Left lung (tissue), 10 donors: ENCODE measurements around the gene DSCAML1. TPM values are rescaled to one million over a fixed set of nuclear protein-coding genes. Genes with fewer than 3 reads are reported as not detected.

Source experiments
- ATAC-seq: fragments of 200-7000 bp; cut with Tn5 transposase; one replicate; pipeline ENCODE4 v1.9.1; 2020; ENCODE audit warnings: moderate library complexity
- DNase-seq, 4 donors: peaks; one replicate each; pipeline ENCODE4 v3.0.0-alpha.2; 2013 to 2020
- H3K27ac ChIP-seq, 2 donors: fragments of 200-600 bp; sonication (generic) in 1 of 2; one replicate each; pipeline versions ENCODE4 v1.5.0 to v1.8.0; 2020 to 2021
- H3K27me3 ChIP-seq, 2 donors: fragments of 200-600 bp; sonication (generic) in 1 of 2; one replicate each; pipeline versions ENCODE4 v1.5.0 to v1.8.0; 2020 to 2021
- H3K36me3 ChIP-seq, 2 donors: fragments of 200-600 bp; sonication (generic) in 1 of 2; one replicate each; pipeline versions ENCODE4 v1.5.0 to v1.8.0; 2020 to 2021
- H3K4me1 ChIP-seq, 2 donors: fragments of 200-600 bp; one replicate each; pipeline ENCODE4 v1.8.0; 2021
- H3K4me3 ChIP-seq, 2 donors: fragments of 200-600 bp; sonication (generic) in 1 of 2; one replicate each; pipeline versions ENCODE4 v1.5.0 to v1.8.0; 2020 to 2021; ENCODE audit warnings: mild to moderate bottlenecking in 1 of 2
- H3K9me3 ChIP-seq, 2 donors: fragments of 200-600 bp; sonication (generic) in 1 of 2; one replicate each; pipeline versions ENCODE4 v1.5.0 to v1.8.0; 2020 to 2021
- intact Hi-C, 2 donors: fragments of 100-400 bp; cut with DNase I; formaldehyde crosslinking; loops; one replicate each; pipeline versions ENCODE4 v1.11.2 to v1.14.2; 2022
- polyA plus RNA-seq, 6 donors: library from polyadenylated mRNA; unstranded; fragments of 120-200 nt; gene quantifications; one replicate each; pipeline ENCODE4 v1.2.1, GENCODE V29; 2013; ENCODE audit not compliant: insufficient read length in 6 of 6
- total RNA-seq, 2 donors: library from RNA; stranded (reverse); fragmentation: NEBNext Ultra II Directional; extraction: Animal tissue kit (Norgen Biotek cat#: 25700); gene quantifications; one replicate each; pipeline ENCODE4 v1.2.1, GENCODE V29; 2021
- TF ChIP-seq, protein P1 (sequence below), 2 donors: fragments of 200-600 bp; sonication (generic) in 1 of 2; IDR thresholded peaks; one replicate each; pipeline versions ENCODE4 v1.5.0 to v1.8.0; 2021; ENCODE audit warnings: antibody characterized with exemption in 2 of 2
- donor health status: DM: no; HTN: yes; CAD: no.
- donor health status: DM: no; HTN: no; CAD: no.

DSCAML1 gene
- total and polyA plus RNA-seq, 8 donors, result 0.35 to 1.8 (median 1.2) TPM

GRCh38 chr11:117417856-117418255 lies 379.2 kb downstream of the DSCAML1 start:
- Histone ChIP-seq H3K27me3 (peaks cover 0 to 11% of the 10 kb centered on the region in 2 donors), H3K4me3 (no peak overlapping the region), H3K4me1 (no peaks in the 10 kb centered on the region), H3K36me3 (no peaks in the 10 kb centered on the region), H3K27ac (no peak overlapping the region), H3K9me3 (no peaks in the 10 kb centered on the region)
- ATAC-seq (no peak), DNase-seq (peak in 1 of 4 donors; percentile 19)
- intact Hi-C loops, result no loop called here
- TF ChIP-seq, protein P1, sequence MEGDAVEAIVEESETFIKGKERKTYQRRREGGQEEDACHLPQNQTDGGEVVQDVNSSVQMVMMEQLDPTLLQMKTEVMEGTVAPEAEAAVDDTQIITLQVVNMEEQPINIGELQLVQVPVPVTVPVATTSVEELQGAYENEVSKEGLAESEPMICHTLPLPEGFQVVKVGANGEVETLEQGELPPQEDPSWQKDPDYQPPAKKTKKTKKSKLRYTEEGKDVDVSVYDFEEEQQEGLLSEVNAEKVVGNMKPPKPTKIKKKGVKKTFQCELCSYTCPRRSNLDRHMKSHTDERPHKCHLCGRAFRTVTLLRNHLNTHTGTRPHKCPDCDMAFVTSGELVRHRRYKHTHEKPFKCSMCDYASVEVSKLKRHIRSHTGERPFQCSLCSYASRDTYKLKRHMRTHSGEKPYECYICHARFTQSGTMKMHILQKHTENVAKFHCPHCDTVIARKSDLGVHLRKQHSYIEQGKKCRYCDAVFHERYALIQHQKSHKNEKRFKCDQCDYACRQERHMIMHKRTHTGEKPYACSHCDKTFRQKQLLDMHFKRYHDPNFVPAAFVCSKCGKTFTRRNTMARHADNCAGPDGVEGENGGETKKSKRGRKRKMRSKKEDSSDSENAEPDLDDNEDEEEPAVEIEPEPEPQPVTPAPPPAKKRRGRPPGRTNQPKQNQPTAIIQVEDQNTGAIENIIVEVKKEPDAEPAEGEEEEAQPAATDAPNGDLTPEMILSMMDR (IDR thresholded peaks at IDR 0.05), result no peak

DNA sequence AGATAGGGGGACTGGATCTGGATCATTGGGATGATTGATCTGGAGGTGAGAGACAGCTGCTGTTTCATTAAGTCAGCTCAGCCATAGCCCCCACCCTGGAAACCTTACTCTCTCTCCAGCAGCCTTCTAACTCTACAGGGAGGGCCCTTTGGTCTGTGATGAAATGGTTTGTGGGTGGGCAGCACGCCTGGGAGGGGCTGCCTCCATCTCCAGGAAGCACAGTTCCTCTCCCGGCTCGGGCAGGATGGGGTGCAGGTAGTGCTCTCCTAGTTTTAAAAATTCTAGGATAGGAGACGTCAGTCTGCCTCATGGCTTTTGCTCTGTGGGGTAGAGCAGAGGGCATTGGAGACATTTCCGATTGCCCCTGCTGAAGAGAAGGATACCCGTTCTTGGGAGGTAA lies 379.7 kb downstream of the DSCAML1 start:
- ATAC-seq (no peak), DNase-seq (peak in 1 of 4 donors; percentile 12)
- H3K36me3 ChIP-seq, result peaks cover 0 to under 1% of the 10 kb centered on the region in 2 donors
- H3K27ac ChIP-seq, result no peak overlapping the region
- H3K4me1 ChIP-seq, result no peaks in the 10 kb centered on the region
- no peaks in the 10 kb centered on the region for H3K9me3 ChIP-seq
- TF ChIP-seq, protein P1 (IDR thresholded peaks at IDR 0.05), result no peak
- H3K27me3 ChIP-seq, result peaks cover 0 to 11% of the 10 kb centered on the region in 2 donors
- intact Hi-C loops, result no loop called here
- no peak overlapping the region for H3K4me3 ChIP-seq

DNA sequence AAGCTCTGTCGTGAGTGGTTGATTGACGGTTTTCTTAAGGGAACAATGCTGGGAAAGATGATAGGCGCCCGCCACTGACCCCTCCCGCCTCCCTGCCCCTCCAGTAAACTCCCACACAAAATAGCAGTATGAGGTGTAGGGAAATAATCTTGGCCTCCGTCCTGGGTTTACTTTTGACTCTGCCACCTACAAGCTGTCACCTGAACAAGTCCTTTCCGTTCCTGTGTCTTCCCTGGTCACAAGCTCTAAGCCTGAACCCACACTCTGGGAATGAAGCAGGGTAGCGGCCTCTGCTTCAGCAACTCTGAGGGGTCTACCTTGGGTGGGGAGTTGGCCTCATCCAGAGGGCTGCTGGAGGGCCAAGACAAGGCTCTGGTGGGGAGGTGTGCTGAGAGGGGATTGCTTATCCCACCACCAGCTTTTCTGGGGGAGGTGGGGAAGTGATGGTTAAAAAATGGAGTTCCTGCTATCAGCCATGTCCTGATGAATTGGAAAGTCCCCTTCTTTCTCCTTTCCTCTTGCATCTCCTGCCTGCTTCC lies 381.6 kb downstream of the DSCAML1 start:
- ATAC-seq, result no peak
- Histone ChIP-seq H3K9me3 (no peaks in the 10 kb centered on the region), H3K36me3 (peaks cover 0 to 19% of the 10 kb centered on the region in 2 donors), H3K4me1 (no peaks in the 10 kb centered on the region), H3K27ac (no peak overlapping the region), H3K4me3 (no peak overlapping the region), H3K27me3 (peaks cover 0 to 11% of the 10 kb centered on the region in 2 donors)
- intact Hi-C loops, result no loop called here
- TF ChIP-seq, protein P1 (IDR thresholded peaks at IDR 0.05), result no peak
- peak in 1 of 4 donors; percentile 12 for DNase-seq

GRCh38 chr11:117414724-117415123 lies 382.3 kb downstream of the DSCAML1 start:
- Histone ChIP-seq H3K27ac (no peak overlapping the region), H3K4me3 (no peak overlapping the region), H3K27me3 (peaks cover 0 to 11% of the 10 kb centered on the region in 2 donors), H3K9me3 (no peaks in the 10 kb centered on the region), H3K4me1 (no peaks in the 10 kb centered on the region), H3K36me3 (peaks cover 0 to 26% of the 10 kb centered on the region in 2 donors)
- no peak for DNase-seq
- intact Hi-C loops, result no loop called here
- TF ChIP-seq, protein P1 (IDR thresholded peaks at IDR 0.05), result no peak
- no peak for ATAC-seq

GRCh38 chr11:117413616-117414015 lies 383.4 kb downstream of the DSCAML1 start:
- intact Hi-C loops, result no loop called here

More at GRCh38 chr11:117413616-117414015, 383.4 kb downstream of the DSCAML1 start:
- H3K4me3 ChIP-seq, result no peak overlapping the region
- no peaks in the 10 kb centered on the region for H3K9me3 ChIP-seq
- no peak overlapping the region for H3K27ac ChIP-seq
- peaks cover 0 to 38% of the 10 kb centered on the region in 2 donors for H3K36me3 ChIP-seq
- H3K4me1 ChIP-seq, result no peaks in the 10 kb centered on the region
- TF ChIP-seq, protein P1 (IDR thresholded peaks at IDR 0.05), result no peak
- peaks cover 0 to 11% of the 10 kb centered on the region in 2 donors for H3K27me3 ChIP-seq
- no peak for ATAC-seq
- peak in 1 of 4 donors; percentile 3 for DNase-seq
